Measurements from ENCODE around the gene PAPOLA.

DNA sequence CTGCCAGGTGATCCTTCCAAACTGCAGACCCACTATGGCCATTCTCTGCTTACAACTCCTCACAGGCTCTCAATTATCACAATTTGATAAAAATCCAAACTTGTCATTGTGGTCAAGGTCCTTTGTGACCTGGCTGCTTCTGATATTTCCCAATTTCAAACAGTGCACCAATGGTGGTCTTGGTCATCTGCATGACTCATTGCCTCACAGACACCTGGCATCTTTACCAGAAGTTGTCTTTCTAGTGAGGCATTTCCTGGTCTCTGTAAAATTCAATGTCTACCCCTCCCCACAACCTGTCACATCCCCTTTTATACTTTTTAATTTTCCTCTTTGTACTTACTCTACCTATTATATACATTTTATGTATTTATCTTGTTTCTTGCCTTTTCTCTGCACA, 17.8 kb upstream of the PAPOLA start:
- no peak for TF ChIP-seq POLR2A (IDR thresholded peaks at IDR 0.05)
- TF ChIP-seq, protein P1, sequence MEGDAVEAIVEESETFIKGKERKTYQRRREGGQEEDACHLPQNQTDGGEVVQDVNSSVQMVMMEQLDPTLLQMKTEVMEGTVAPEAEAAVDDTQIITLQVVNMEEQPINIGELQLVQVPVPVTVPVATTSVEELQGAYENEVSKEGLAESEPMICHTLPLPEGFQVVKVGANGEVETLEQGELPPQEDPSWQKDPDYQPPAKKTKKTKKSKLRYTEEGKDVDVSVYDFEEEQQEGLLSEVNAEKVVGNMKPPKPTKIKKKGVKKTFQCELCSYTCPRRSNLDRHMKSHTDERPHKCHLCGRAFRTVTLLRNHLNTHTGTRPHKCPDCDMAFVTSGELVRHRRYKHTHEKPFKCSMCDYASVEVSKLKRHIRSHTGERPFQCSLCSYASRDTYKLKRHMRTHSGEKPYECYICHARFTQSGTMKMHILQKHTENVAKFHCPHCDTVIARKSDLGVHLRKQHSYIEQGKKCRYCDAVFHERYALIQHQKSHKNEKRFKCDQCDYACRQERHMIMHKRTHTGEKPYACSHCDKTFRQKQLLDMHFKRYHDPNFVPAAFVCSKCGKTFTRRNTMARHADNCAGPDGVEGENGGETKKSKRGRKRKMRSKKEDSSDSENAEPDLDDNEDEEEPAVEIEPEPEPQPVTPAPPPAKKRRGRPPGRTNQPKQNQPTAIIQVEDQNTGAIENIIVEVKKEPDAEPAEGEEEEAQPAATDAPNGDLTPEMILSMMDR (IDR thresholded peaks at IDR 0.05) = no peak

All from thyroid gland (tissue), 4 donors.